GM21515 (cell line): ENCODE results near the gene CCDC152.
"Not testable (repeated sequence)": the region's sequence is repeated elsewhere in the genome, so short reads cannot be mapped to it uniquely, and the experiment has no call there.

ENCODE experiments used
- ATAC-seq: cut with Tn5 transposase; IDR thresholded peaks from one replicate; pipeline ENCODE4 v1.9.1; 2021; ENCODE audit not compliant: unreplicated experiment

Gene CCDC152

DNA sequence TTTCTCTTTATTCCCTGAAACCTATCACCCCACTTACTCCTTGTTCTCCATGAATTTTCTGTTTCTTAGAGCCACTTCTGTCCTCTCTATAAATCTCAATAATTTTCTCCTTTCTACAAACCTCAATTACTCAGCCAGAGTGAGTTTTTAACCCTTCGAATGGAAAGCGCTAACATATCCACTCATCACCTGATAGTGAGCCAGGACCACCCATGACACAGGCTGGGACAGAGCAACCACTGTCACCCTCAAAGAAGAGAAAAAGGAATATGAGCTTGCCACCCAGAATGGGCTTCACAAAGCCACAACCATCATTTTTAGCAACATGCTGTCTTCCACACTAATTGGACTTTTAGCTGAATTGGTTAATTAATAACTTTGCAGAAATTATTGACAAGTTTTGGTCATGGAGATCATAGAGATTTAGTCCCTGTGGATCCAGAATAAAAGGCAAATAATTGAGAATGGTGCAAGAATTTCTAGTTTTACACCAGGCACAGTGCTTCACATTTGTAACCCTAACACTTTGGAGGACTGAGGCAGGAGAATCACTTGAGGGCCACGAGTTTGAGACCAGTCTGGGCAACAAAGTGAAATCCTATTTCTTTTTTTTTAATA, 87.2 kb downstream of the CCDC152 start:
- no peak for ATAC-seq

DNA sequence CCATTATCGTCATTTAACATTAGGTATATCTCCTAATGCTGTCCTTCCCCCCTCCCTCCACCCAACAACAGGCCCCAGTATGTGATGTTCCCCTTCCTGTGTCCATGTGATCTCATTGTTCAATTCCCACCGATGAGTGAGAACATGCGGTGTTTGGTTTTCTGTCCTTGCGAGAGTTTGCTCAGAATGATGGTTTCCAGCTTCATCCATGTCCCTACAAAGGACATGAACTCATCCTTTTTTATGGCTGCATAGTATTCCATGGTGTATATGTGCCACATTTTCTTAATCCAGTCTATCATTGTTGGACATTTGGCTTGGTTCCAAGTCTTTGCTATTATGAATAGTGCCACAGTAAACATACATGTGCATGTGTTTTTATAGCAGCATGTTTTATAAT, 87.8 kb downstream of the CCDC152 start:
- ATAC-seq: not testable (repeated sequence)

DNA sequence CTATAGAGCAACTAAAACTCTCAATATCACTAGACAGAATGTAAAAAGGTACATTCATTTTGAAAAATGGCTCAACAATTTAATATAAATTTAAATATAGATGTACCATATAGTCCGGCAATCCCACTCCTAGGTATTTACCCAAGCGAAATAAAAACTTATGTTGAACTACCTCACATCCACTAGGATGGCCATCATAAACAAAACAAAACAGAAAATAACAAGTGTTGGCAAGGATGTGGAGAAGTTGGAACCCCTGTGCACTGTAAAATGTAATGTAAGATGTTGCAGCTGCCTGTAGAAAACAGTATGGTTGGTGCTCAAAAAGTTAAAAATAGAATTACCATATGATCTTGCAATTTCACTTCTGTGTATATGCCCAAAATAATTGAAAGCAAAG, 91.9 kb downstream of the CCDC152 start:
- no peak for ATAC-seq

DNA sequence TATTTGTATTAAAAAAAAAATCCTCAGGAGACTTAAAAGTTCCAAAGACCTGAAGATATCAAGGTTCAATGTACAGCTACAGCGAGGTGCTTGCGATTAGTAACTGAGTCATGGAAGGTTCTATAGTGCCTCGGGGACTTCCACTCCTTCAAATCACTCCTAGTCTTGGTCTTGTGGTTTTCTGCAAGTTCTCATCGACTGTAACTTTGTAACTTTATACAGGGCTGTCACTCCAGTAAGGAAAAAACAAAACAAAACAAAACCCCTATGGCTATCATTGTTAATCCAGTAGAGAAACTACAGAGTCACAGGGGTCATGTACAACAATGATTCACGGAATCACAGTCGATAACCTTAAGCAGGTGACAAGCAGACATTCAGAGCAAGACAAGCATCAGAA, 94.9 kb downstream of the CCDC152 start:
- no peak for ATAC-seq
